Neural crest cell (in vitro differentiated cells): Measurements from ENCODE around the gene RAB36. TPM values are rescaled to one million over a fixed set of nuclear protein-coding genes. Genes with fewer than 3 reads are reported as not detected.

Experiments
- DNase-seq: peaks from one replicate; pipeline ENCODE4 v3.0.0; 2021; ENCODE audit warnings: low read depth, mixed read lengths, low spot score
- H3K27ac Mint-ChIP-seq: one replicate; pipeline ENCODE4 v1.8.0; 2021; ENCODE audit warnings: mild to moderate bottlenecking, mixed read lengths; ENCODE audit not compliant: unreplicated experiment
- H3K27me3 Mint-ChIP-seq: 2 replicates; pipeline ENCODE4 v1.8.0; 2021; ENCODE audit warnings: low read depth, mild to moderate bottlenecking, mixed read lengths
- H3K36me3 Mint-ChIP-seq: 2 replicates; pipeline ENCODE4 v1.8.0; 2021; ENCODE audit warnings: low read depth, mild to moderate bottlenecking, mixed read lengths
- H3K4me1 Mint-ChIP-seq: 2 replicates; pipeline ENCODE4 v1.8.0; 2021; ENCODE audit warnings: mixed read lengths
- H3K4me3 Mint-ChIP-seq: one replicate; pipeline ENCODE4 v1.8.0; 2021; ENCODE audit warnings: mild to moderate bottlenecking, mixed read lengths
- H3K9me3 Mint-ChIP-seq: 2 replicates; pipeline ENCODE4 v1.8.0; 2021; ENCODE audit warnings: mixed read lengths
- CTCF ChIP-seq: fragments of 200-600 bp; sonication (generic); conservative IDR thresholded peaks from 2 replicates; pipeline ENCODE4 v1.5.0; 2021; ENCODE audit warnings: antibody characterized with exemption, mild to moderate bottlenecking
- total RNA-seq: library from RNA; stranded (reverse); gene quantifications from 2 replicates; pipeline ENCODE4 v1.2.1, GENCODE V29; 2021

RAB36 gene
- total RNA-seq, 1 donor from 2014 or later: 14.4 TPM

DNA sequence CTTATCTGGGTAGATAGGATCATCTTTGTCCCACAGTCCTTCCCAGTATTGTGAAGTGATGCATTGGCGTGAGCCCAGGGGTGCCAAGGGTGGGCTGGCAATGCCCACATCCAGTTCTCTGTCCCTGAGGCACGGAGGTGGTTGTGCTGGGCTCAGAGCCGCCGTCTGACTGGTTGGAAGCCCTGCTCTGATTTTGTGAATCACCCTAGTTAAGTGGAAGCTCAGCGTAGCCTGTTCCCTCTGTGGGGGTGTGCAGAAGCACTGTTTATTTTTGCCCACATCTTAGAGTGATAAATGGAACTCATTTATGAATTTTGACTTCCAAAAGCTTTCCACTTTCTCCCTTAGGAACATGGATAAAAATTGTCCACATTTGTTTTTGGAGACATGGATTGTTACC lies 48.6 kb downstream of the RAB36 start:
- Mint-ChIP-seq H3K27ac (no peak overlapping the region), H3K4me1 (peaks cover 26% of the 10 kb centered on the region), H3K27me3 (no peaks in the 10 kb centered on the region), H3K36me3 (peaks cover 2% of the 10 kb centered on the region), H3K4me3 (no peak overlapping the region), H3K9me3 (no peaks in the 10 kb centered on the region)
- DNase-seq: no peak
- TF ChIP-seq CTCF: no peak

DNA sequence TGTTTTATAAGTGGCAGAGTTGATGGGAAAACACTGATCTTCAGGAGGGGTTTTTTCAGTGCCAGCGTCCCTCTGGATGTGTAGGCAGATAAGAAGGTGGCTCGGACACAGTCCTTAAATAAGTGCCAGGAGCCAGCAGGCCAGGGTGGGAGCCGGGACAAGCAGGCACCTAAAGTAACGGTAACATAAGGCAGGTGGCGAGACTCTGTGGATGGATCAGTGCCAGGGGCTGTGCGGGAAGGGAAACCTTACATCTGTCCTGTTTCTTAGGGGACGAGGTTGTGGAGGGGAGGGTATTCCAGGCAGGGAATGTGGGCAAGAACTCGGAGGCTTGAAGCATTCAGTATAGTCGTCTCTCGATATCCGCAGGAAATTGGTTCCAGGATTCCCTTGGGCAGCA lies 50.9 kb downstream of the RAB36 start:
- DNase-seq: no peak
- no peak for TF ChIP-seq CTCF
- no peak overlapping the region for H3K27ac Mint-ChIP-seq
- no peaks in the 10 kb centered on the region for H3K27me3 Mint-ChIP-seq
- peaks cover 29% of the 10 kb centered on the region for H3K4me1 Mint-ChIP-seq
- H3K4me3 Mint-ChIP-seq: no peak overlapping the region
- H3K9me3 Mint-ChIP-seq: no peaks in the 10 kb centered on the region
- peaks cover 2% of the 10 kb centered on the region for H3K36me3 Mint-ChIP-seq

- no peaks in the 10 kb centered on the region for H3K27me3 Mint-ChIP-seq
- H3K27ac Mint-ChIP-seq: no peak overlapping the region
- peaks cover 2% of the 10 kb centered on the region for H3K36me3 Mint-ChIP-seq
- no peak for TF ChIP-seq CTCF
- no peaks in the 10 kb centered on the region for H3K9me3 Mint-ChIP-seq
- no peak for DNase-seq
- no peak overlapping the region for H3K4me3 Mint-ChIP-seq
- peaks cover 26% of the 10 kb centered on the region for H3K4me1 Mint-ChIP-seq
Measured at GRCh38 chr22:23197836-23198235, 52.6 kb downstream of the RAB36 start.

DNA sequence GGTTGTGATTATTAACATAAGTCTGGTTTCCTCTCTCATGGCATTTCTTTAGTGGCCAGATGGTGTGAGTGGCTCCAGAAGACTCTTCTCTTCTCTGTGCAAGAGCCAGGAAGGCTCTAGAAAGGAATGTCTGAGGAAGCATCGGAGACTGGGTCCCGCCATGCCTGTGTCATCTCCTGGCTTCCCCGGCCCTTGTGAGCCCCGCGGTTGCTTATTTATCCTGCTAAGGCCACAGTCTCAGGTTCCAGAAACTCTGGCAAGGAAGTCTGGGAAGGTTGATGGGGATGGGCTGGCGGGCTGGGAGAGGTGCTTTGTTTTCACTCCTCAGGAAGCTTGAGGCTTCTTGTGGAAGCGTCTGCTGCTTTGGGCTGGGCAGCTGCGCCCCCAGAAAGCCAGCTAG lies 53.9 kb downstream of the RAB36 start:
- TF ChIP-seq CTCF: no peak
- Mint-ChIP-seq H3K9me3 (no peaks in the 10 kb centered on the region), H3K4me1 (peaks cover 35% of the 10 kb centered on the region), H3K4me3 (no peak overlapping the region), H3K27ac (peak overlapping the region; percentile 93), H3K27me3 (no peaks in the 10 kb centered on the region), H3K36me3 (peaks cover 2% of the 10 kb centered on the region)
- DNase-seq: no peak

- no peak overlapping the region for H3K27ac Mint-ChIP-seq
- H3K27me3 Mint-ChIP-seq: no peaks in the 10 kb centered on the region
- no peak for TF ChIP-seq CTCF
- DNase-seq: no peak
- H3K4me3 Mint-ChIP-seq: no peak overlapping the region
- peaks cover 38% of the 10 kb centered on the region for H3K4me1 Mint-ChIP-seq
- peaks cover 2% of the 10 kb centered on the region for H3K36me3 Mint-ChIP-seq
- H3K9me3 Mint-ChIP-seq: no peaks in the 10 kb centered on the region
Measured at GRCh38 chr22:23200898-23201297, 55.6 kb downstream of the RAB36 start.
